HepG2 (cell line): ENCODE results near the gene TAS1R3.

ENCODE experiments used
- BRCA1 ChIP-seq: sonication (generic); formaldehyde crosslinking; IDR thresholded peaks from 2 replicates; pipeline ENCODE4 v1.4.0; 2020; ENCODE audit warnings: missing genetic modification reagents
- CTCF ChIP-seq: sonication (generic); formaldehyde crosslinking; IDR thresholded peaks from 2 replicates; pipeline ENCODE4 v1.5.0; 2020; ENCODE audit warnings: mild to moderate bottlenecking, missing genetic modification reagents, moderate library complexity
- EZH2 ChIP-seq: conservative IDR thresholded peaks from 2 replicates; pipeline ENCODE4 v1.6.1; 2012; ENCODE audit warnings: mild to moderate bottlenecking, low read depth, low read length, moderate library complexity
- GTF2F1 ChIP-seq: fragments of 150-350 bp; IDR thresholded peaks from 2 replicates; pipeline ENCODE4 v1.6.1; 2014; ENCODE audit warnings: low read length
- KAT8 ChIP-seq: IDR thresholded peaks from 2 replicates; pipeline ENCODE4 v1.6.1; 2016; ENCODE audit warnings: missing genetic modification reagents, missing compliant biosample characterization
- RFXANK ChIP-seq: IDR thresholded peaks from 2 replicates; pipeline ENCODE4 v1.6.1; 2016
- TCF12 ChIP-seq, 2 experiments: fragments of 450-650 bp in 1 of 2; sonication (generic) in 1 of 2; formaldehyde crosslinking in 1 of 2; IDR thresholded peaks; 2 replicates each; pipeline versions ENCODE4 v1.6.1 to v1.8.0; 2017 to 2022; ENCODE audit warnings: antibody characterized with exemption in 1 of 2, mild to moderate bottlenecking in 1 of 2, missing genetic modification reagents in 1 of 2, moderate library complexity in 1 of 2
- ZBTB2 ChIP-seq: sonication (generic); formaldehyde crosslinking; IDR thresholded peaks from 2 replicates; pipeline ENCODE4 v1.8.0; 2022; ENCODE audit warnings: low read depth, missing genetic modification reagents
- ZFP1 ChIP-seq: IDR thresholded peaks from 2 replicates; pipeline ENCODE4 v1.6.1; 2016
- ZNF407 ChIP-seq: sonication (generic); formaldehyde crosslinking; IDR thresholded peaks from one replicate; pipeline ENCODE4 v1.5.1; 2020; ENCODE audit warnings: mild to moderate bottlenecking, missing genetic modification reagents; ENCODE audit errors: not compliant biosample characterization
- ZNF597 ChIP-seq: sonication (generic); formaldehyde crosslinking; IDR thresholded peaks from 2 replicates; pipeline ENCODE4 v1.5.0; 2020; ENCODE audit warnings: missing genetic modification reagents
- ZNF609 ChIP-seq: sonication (generic); formaldehyde crosslinking; IDR thresholded peaks from 2 replicates; pipeline ENCODE4 v1.4.0; 2020; ENCODE audit warnings: mild to moderate bottlenecking, missing genetic modification reagents, borderline replicate concordance
- ZNF737 ChIP-seq: sonication (generic); formaldehyde crosslinking; IDR thresholded peaks from 2 replicates; pipeline ENCODE4 v1.5.0; 2020; ENCODE audit warnings: missing genetic modification reagents, mild to moderate bottlenecking, borderline replicate concordance

- TF ChIP-seq ZFP1 (CRISPR knock-in tag) (no peak), ZNF407 (CRISPR knock-in tag) (no peak), CTCF (peak; percentile 78), ZBTB2 (CRISPR knock-in tag) (0 out of 2 replicates have a peak, but pooled peaks have one; percentile 36), ZNF737 (CRISPR knock-in tag) (no peak), EZH2 (no peak), GTF2F1 (no peak), RFXANK (CRISPR knock-in tag) (no peak), ZNF609 (no peak), ZNF597 (CRISPR knock-in tag) (no peak), TCF12 (IDR thresholded peaks at IDR 0.05) (no peak), TCF12 (CRISPR knock-in tag; IDR thresholded peaks at IDR 0.05) (no peak), KAT8 (CRISPR knock-in tag) (no peak), BRCA1 (CRISPR knock-in tag) (no peak)
These were observed 18.4 kb downstream of the TAS1R3 start, which contains the start of gene DVL1 for GRCh38 chr1:1349256-1350012.
